Stimulated activated CD8-positive, alpha-beta memory T cell treated with anti-CD3 and anti-CD28 coated beads, Interleukin-12 subunit alpha, Interleukin-12 subunit beta, amount 100 ng/mL, for 4 hours (primary cell): ENCODE data around the gene CDH22.

ENCODE experiments used
- DNase-seq: peaks from one replicate; pipeline ENCODE4 v3.0.0-alpha.2; 2020; ENCODE audit warnings: low read depth

Gene CDH22

DNA sequence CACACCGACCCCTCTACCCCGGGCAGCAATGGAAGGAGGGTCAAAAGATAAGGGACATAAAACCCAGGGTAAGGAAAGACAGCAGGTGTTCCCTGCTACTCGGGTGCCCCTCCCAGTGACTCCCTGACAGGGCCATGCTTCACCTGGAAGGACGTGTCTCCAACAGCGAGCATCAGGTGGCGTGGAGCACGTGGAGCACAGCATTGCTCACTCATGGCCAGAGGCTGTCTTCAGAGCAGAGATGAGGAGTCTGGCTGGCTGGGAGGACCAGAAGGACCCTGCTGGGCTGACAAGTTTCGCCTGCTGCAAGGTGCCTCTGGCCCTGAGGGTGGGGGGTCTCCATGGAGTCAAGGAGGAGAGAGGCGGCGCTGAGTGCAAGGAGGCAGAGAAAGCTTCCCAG lies 15.3 kb upstream of the CDH22 start:
- DNase-seq, result no peak

DNA sequence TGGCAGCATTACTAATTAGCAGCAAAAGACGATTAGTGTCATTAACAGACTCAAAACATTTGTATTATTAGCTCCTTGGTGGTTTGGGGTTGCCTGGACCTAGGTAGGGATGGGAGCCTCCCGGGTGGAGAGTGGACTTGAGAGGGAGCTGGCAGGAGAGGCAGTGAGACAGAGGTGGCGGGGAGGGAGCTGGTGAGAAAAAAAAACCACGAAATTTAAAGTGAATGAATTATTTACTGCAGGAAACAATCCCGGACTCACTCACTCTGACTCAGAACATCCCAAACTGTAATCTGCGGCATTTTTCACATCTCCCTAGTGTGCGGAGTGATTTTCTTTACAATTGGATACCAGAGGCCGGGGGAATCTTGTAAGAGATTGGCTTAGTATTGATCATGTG lies 14.3 kb upstream of the CDH22 start:
- DNase-seq, result no peak

DNA sequence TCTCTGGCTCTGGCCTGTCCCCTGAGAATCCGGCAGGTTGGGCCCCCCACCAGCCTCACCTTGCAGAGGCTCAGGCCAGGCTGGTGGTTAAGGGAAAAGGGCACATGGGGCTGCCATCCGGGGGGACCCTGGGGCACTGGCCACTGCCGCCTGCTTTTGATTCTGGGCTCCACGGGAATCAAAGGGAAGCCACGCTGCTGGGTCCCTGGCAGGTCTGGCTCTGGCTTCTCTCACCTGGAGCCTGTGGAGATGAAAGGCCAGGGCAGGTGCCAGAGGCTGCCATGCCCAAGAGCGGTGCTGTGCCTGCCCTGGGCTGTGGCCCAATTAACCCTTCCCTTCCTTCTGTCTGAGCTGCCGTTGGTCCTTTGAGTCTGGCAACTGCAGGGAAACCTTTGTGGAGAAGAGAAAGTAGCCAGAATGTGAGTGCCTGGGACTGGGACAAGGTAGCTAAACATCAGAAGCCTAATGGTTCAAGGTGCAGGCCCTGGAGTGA lies 9.4 kb upstream of the CDH22 start:
- DNase-seq, result no peak

- DNase-seq, result no peak
Observed at GRCh38 chr20:46316984-46317684, 8.8 kb upstream of the CDH22 start.

GRCh38 chr20:46315311-46315710 lies 7.0 kb upstream of the CDH22 start:
- DNase-seq, result no peak

DNA sequence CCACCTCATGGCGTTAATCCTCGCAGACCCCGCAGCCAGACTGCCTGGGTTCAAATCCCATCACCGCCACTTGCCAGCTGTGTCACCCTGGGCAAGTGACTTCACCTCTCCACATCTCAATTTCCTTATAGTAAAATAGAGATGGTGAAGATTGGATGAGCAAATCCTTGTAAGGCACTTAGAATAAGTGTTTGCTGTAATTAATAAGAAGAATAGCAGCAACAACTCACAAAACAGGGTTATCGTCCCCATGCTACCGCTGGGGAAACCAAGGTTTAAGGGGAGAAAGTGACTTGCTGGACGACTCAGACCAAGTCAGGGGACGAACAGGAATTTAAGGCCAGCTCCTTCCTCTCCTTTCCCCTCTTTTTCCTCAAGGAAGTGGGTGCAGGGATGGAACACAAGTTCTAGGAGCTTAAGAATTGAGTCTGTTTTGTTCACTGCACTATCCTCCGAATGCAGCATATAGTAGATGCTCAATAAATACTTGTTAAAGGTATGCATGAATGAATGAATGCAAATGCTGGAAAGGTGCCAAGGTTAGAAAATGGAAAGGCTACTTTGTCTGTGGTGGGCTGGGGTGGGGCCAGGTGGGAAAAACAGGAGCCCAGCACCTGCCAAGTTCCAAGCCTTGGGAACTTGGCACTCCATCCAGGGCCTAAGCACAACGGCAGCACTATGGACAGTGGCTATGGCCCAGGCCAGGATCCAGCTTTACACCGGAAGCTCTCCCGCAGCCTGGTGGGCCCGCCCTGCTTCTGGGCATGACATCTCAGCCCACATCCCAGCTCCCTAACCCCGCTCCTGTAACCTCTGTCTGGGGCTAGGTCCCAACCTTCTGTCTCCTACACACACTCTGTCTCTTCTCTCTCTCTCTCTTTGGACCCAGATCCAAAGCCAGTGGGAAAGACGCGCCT lies 4.9 kb upstream of the CDH22 start:
- DNase-seq, result no peak

GRCh38 chr20:46312075-46312944 lies 4.0 kb upstream of the CDH22 start:
- no peak for DNase-seq

GRCh38 chr20:46311719-46312074 lies 3.4 kb upstream of the CDH22 start:
- DNase-seq, result no peak

- DNase-seq, result no peak
Observed at GRCh38 chr20:46311039-46311650, 2.8 kb upstream of the CDH22 start.

DNA sequence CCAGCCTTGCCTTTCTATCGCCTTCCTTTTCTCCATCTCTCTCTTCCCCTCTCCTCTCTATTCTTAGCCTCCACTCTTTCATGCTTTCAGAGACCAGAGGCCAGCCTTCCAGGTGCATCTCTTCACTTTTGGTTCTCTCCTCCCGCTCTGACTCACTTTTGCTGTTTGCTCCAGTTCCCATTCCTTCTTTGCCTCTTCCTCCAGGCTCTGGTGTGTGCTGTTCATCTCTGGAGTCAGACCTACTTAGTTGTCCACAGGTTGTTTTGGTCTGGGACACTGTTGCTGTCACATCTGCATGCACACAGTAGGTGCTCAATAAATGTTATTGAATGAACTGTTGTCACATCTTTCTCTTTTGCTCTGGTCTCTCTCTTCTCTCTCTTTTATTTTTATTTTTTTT lies 1.6 kb upstream of the CDH22 start:
- no peak for DNase-seq

DNA sequence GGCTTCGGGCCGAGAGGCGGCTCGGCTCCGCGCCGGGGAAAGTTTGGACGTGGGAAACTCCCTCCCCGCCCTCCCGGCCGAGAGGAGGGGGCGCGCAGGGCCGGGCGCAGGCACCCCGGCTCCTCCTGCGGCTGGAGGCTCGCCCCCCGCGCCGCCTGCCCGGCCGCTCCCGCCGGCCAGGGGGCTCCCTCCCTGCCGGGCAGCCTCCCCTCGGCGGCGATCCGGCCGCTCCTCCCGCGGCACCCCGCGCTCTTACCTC lies 370 bp downstream of the CDH22 start:
- DNase-seq, result no peak

DNA sequence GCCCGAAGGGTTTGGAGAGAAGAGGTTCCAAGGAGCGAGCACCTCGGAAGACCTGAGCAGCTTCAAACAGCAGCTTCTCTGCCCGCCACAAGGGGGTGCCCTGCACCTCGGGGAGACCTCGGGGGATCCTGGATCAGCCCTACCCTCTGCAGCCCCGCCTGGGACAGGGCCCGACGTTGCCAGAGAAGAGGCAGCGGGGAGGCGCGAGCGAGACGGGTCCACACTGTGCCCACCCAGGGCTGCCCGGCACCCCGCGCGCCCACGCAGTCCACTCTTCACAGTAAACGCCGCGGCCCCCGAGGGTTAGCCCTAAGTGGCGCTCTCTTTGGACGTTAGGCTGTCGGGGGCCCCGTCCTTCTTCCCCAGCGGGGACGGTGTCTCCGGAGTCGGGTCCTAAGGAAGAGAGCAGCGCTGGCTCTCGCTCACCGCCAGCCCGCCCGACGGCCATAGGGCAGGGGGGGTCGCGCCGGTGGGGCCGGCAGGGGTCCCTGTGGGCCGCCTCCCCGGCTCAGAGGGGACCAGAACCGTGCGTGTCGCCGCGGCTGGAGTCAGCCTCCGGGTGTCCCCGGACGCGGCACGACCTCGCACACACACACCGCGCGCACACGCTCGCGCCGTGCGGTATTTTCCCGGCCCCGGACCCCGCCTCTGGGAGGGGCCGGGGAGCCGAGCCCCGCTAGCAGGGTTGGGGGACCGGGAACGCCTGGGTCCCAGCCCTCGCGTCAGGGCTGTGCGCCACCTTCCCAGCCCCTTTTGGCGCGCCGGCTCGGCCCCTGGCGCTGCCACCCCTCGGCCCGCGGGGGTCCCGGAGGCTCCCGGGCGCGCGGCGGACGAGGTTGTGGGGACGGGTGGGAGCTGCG lies 929 bp downstream of the CDH22 start:
- peak; percentile 42 for DNase-seq

DNA sequence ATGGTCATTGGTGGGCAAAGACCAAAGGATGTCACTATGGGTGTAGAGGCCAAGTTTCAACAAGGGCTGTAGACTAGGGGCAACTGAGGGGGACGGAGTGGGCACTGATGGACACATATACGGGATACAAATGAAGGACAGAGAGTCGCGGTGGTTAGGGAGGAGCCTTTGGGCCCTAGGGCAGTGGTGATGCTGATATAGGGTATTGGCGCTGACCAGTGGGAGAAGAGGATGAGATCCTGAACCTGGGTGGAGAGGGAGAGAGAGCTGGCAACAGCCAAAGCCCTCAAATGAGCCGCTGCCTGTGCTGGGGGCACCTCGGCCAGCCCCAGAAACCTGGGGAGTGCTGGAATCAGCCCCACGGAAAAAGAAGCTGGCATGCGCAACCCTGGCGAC lies 1.6 kb downstream of the CDH22 start:
- no peak for DNase-seq

DNA sequence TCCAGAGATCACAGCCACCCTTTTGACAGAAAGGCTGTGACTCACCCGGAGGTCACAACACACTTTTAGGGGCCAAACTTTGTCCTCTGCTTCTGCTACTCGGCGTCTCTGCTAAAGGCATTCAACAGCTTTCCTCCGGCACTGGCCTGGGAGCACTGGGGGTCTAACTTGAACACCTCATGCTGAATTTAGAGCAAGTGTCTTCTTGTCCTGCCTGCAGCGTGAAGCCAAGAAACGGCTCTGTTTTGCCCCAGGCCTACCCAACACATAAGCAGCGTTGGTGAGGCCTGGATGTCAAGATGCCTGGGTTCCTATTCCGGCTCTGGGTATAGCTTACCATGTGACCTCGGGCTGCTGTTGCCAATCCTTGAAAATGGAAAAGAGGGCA lies 2.3 kb downstream of the CDH22 start:
- no peak for DNase-seq

GRCh38 chr20:46305331-46305972 lies 2.8 kb downstream of the CDH22 start:
- no peak for DNase-seq

DNA sequence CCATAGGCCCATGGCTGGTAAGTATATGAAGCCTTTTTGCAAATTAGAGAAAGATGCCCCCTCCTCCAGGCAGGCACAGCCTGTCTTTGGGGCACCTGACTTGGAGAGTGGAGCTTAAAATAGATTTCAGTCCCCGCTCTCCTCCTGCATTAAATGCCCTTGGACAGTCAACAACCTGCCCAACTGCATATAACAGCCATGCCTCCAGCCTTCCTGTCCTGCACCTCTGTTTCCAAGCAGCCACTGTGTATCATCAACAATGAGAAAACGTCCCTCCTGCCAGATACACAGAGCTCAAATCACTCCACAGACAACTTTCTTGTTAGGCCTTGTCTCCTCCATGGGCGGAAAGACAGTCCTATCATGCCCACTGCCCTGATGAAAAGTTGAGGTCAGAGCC lies 3.4 kb downstream of the CDH22 start:
- no peak for DNase-seq

DNA sequence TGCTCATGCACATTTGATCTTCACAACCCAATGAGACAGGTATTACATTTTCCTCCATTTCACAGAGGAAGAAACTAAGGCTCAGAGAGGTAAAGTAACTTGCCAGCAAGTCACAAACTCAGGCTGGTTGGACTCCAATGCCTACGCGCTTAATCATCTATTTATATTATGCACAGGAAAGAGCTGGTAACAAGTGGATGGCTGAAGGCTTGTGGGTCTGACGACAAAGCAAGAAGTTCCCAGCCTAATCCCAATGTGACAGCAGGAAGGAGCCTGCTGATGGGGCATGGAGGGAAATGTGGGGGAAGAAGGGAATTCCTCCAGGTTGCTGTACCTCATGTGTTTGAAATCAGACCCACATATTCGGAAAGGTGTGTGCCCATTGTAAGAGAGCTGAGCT lies 3.9 kb downstream of the CDH22 start:
- no peak for DNase-seq

GRCh38 chr20:46303176-46303956 lies 4.9 kb downstream of the CDH22 start:
- DNase-seq, result no peak

GRCh38 chr20:46302106-46302505 lies 6.2 kb downstream of the CDH22 start:
- DNase-seq, result no peak

DNA sequence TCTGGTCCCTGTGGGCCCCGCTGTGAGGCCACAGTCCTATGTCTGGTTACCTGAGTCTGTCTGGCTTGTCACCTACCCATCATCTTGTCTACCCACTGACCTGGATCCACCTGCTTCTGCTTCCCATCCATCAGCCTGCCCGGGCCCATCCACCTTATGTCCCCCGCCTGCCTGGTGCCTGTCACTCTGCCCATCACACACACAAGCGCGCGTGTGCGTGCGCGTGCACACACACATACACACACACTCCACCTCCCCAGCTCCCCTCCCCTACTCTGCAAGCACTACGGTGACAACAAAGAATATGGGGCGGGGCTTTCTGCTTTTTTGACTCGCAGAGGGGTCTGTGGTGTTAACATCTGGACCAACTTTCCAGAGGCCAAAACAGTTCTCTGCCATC lies 8.0 kb downstream of the CDH22 start:
- DNase-seq, result no peak
